Neural progenitor cell (in vitro differentiated cells): ENCODE data around the gene CRTC3. TPM values are rescaled to one million over a fixed set of nuclear protein-coding genes. Genes with fewer than 3 reads are reported as not detected.

Experiments
- DNase-seq: peaks from one replicate; pipeline ENCODE4 v3.0.0-alpha.2; 2016; ENCODE audit warnings: low spot score
- H2AFZ ChIP-seq: fragments of 200-600 bp; sonication (generic); replicated peaks from 2 replicates; pipeline ENCODE4 v1.6.1; 2016; ENCODE audit warnings: antibody characterized with exemption
- H3F3A ChIP-seq: fragments of 200-600 bp; sonication (generic); 2 replicates; pipeline ENCODE4 v1.6.1; 2016; ENCODE audit warnings: antibody characterized with exemption, low read depth
- H3K27ac ChIP-seq: fragments of 200-600 bp; sonication (generic); 2 replicates; pipeline ENCODE4 v1.5.1; 2016; ENCODE audit warnings: mild to moderate bottlenecking
- H3K27me3 ChIP-seq: fragments of 200-600 bp; sonication (generic); 2 replicates; pipeline ENCODE4 v1.6.1; 2016; ENCODE audit warnings: mild to moderate bottlenecking, moderate library complexity
- H3K36me3 ChIP-seq: fragments of 200-600 bp; sonication (generic); 2 replicates; pipeline ENCODE4 v1.5.1; 2016
- H3K4me1 ChIP-seq: fragments of 200-600 bp; sonication (generic); 2 replicates; pipeline ENCODE4 v1.6.1; 2016; ENCODE audit warnings: mixed run types
- H3K4me2 ChIP-seq: fragments of 200-600 bp; sonication (generic); 2 replicates; pipeline ENCODE4 v1.6.1; 2016
- H3K4me3 ChIP-seq: fragments of 200-600 bp; sonication (generic); 2 replicates; pipeline ENCODE4 v1.5.1; 2016
- H3K79me2 ChIP-seq: fragments of 200-600 bp; sonication (generic); 2 replicates; pipeline ENCODE4 v1.6.1; 2016; ENCODE audit warnings: low read depth
- H3K9ac ChIP-seq: fragments of 200-600 bp; sonication (generic); 2 replicates; pipeline ENCODE4 v1.6.1; 2016
- H3K9me3 ChIP-seq: fragments of 200-600 bp; sonication (generic); 2 replicates; pipeline ENCODE4 v1.5.1; 2016; ENCODE audit warnings: low read depth
- H4K20me1 ChIP-seq: fragments of 200-600 bp; sonication (generic); 2 replicates; pipeline ENCODE4 v1.6.1; 2016; ENCODE audit warnings: low read depth
- H3K27ac Mint-ChIP-seq: 3 replicates; pipeline ENCODE4 v1.8.0; 2021; ENCODE audit warnings: mixed read lengths
- H3K27me3 Mint-ChIP-seq: 2 replicates; pipeline ENCODE4 v1.8.0; 2022; ENCODE audit warnings: low read depth, mild to moderate bottlenecking, inconsistent platforms, moderate library complexity, mixed read lengths; ENCODE audit not compliant: insufficient read depth
- H3K36me3 Mint-ChIP-seq: 3 replicates; pipeline ENCODE4 v1.8.0; 2021; ENCODE audit warnings: mixed read lengths
- H3K4me1 Mint-ChIP-seq: 3 replicates; pipeline ENCODE4 v1.8.0; 2021; ENCODE audit warnings: mixed read lengths
- H3K4me3 Mint-ChIP-seq: 3 replicates; pipeline ENCODE4 v1.8.0; 2021; ENCODE audit warnings: mild to moderate bottlenecking, moderate library complexity, mixed read lengths
- H3K9me3 Mint-ChIP-seq: 3 replicates; pipeline ENCODE4 v1.8.0; 2020; ENCODE audit warnings: mixed read lengths
- EZH2 ChIP-seq: fragments of 200-600 bp; sonication (generic); IDR thresholded peaks from 2 replicates; pipeline ENCODE4 v1.6.1; 2017; ENCODE audit warnings: antibody characterized with exemption, mild to moderate bottlenecking, moderate library complexity
- EZH2phosphoT487 ChIP-seq: fragments of 200-600 bp; sonication (generic); IDR thresholded peaks from 2 replicates; pipeline ENCODE4 v1.6.1; 2017; ENCODE audit warnings: antibody characterized with exemption
- total RNA-seq: library from RNA; depleted of rRNA; stranded (reverse); fragments of >200 nt; gene quantifications from 2 replicates; pipeline ENCODE4 v1.2.3, GENCODE V29; 2015; ENCODE audit warnings: low replicate concordance
- TF ChIP-seq, protein P1 (sequence below): fragments of 200-600 bp; sonication (generic); IDR thresholded peaks from 2 replicates; pipeline ENCODE4 v1.5.1; 2017; ENCODE audit warnings: antibody characterized with exemption, mild to moderate bottlenecking

CRTC3 gene
- total RNA-seq, 1 donor from 2014 or later = 4.9 TPM

DNA sequence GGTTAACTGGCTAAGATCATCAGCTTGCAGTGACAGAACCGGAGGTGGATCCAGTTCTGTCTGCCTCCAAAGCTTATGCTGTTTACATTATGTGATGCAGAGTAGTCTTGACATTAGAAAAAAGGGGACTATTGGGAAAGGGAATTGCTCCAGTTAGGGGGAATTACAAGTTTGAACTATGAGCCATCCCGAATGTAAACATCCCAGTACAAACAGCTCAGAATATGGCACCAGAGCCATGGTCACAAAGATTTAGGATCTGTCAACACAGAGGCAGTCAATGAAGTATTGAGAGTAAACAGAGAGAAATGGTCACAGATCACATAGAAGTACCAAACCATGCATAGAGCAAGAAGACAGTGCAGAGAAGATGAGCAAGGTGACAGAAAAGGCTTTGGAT, 39.8 kb upstream of the CRTC3 start:
- Histone ChIP-seq H4K20me1 (no peaks in the 10 kb centered on the region), H3K4me1 (no peaks in the 10 kb centered on the region), H3K9ac (no peak overlapping the region), H3F3A (no peaks in the 10 kb centered on the region), H3K4me3 (no peak overlapping the region), H3K36me3 (no peaks in the 10 kb centered on the region), H3K27ac (no peak overlapping the region), H3K4me2 (no peak overlapping the region), H2AFZ (no peak overlapping the region), H3K79me2 (no peaks in the 10 kb centered on the region), H3K9me3 (no peaks in the 10 kb centered on the region), H3K27me3 (no peaks in the 10 kb centered on the region)
- no peaks in the 10 kb centered on the region for H3K4me1 Mint-ChIP-seq
- H3K27ac Mint-ChIP-seq = no peak overlapping the region
- H3K9me3 Mint-ChIP-seq = no peaks in the 10 kb centered on the region
- no peak overlapping the region for H3K4me3 Mint-ChIP-seq
- DNase-seq = no peak
- TF ChIP-seq, protein P1, sequence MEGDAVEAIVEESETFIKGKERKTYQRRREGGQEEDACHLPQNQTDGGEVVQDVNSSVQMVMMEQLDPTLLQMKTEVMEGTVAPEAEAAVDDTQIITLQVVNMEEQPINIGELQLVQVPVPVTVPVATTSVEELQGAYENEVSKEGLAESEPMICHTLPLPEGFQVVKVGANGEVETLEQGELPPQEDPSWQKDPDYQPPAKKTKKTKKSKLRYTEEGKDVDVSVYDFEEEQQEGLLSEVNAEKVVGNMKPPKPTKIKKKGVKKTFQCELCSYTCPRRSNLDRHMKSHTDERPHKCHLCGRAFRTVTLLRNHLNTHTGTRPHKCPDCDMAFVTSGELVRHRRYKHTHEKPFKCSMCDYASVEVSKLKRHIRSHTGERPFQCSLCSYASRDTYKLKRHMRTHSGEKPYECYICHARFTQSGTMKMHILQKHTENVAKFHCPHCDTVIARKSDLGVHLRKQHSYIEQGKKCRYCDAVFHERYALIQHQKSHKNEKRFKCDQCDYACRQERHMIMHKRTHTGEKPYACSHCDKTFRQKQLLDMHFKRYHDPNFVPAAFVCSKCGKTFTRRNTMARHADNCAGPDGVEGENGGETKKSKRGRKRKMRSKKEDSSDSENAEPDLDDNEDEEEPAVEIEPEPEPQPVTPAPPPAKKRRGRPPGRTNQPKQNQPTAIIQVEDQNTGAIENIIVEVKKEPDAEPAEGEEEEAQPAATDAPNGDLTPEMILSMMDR = no peak
- TF ChIP-seq EZH2 (no peak), EZH2phosphoT487 (no peak)
- H3K27me3 Mint-ChIP-seq = no peaks in the 10 kb centered on the region
- peaks cover 26% of the 10 kb centered on the region for H3K36me3 Mint-ChIP-seq

DNA sequence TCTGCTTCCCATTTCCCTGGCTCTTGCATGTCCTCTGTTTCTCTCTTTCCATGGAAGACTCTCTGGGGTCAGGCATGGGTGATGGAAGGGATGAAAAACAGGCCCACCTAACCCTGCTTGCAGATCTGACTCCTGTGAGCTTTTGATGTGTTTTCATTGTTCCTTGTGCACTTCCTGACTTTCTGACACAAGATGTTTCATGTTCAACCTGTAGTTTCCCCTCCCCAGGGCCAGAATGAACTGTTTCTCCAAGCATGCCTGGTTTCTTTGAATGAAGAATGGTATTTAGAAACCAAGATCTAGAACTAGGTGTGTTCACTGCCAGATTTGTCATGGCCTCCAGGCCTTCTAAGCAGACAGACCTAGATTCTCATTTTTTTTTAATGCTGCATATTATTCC, 36.1 kb upstream of the CRTC3 start:
- no peaks in the 10 kb centered on the region for H3K27me3 ChIP-seq
- H3K79me2 ChIP-seq = no peaks in the 10 kb centered on the region
- H3K27ac ChIP-seq = no peak overlapping the region
- no peaks in the 10 kb centered on the region for H3K4me1 ChIP-seq
- no peak for DNase-seq
- H3K36me3 Mint-ChIP-seq = peaks cover 28% of the 10 kb centered on the region
- H2AFZ ChIP-seq = no peak overlapping the region
- H3F3A ChIP-seq = no peaks in the 10 kb centered on the region
- H3K9ac ChIP-seq = no peak overlapping the region
- no peaks in the 10 kb centered on the region for H3K9me3 Mint-ChIP-seq
- no peaks in the 10 kb centered on the region for H3K4me1 Mint-ChIP-seq
- no peaks in the 10 kb centered on the region for H3K27me3 Mint-ChIP-seq
- H3K36me3 ChIP-seq = no peaks in the 10 kb centered on the region
- H4K20me1 ChIP-seq = no peaks in the 10 kb centered on the region
- no peaks in the 10 kb centered on the region for H3K9me3 ChIP-seq
- TF ChIP-seq EZH2phosphoT487 = no peak
- no peak for TF ChIP-seq EZH2
- TF ChIP-seq, protein P1 = no peak
- H3K4me3 Mint-ChIP-seq = no peak overlapping the region
- no peak overlapping the region for H3K4me2 ChIP-seq
- H3K27ac Mint-ChIP-seq = no peak overlapping the region
- no peak overlapping the region for H3K4me3 ChIP-seq

DNA sequence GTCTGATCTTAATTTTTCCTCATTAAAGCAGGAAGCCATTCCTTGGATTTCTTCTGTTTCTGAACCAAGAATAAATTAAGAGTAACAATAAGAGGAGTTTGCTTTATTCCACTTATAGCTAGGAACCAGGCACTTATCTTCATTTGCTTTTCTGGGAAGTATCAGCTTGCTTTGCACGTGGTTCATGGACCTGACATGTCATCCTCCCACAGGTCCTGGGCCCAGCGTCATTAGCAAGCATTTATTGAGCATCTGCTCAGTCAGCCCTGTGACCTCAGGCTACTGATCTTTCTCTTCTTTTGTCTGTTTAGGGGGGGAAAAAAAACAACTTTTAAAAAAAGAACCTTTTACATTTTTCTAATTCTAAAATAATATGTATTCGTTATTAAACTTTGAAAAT, 34.7 kb upstream of the CRTC3 start:
- no peak overlapping the region for H3K4me3 ChIP-seq
- no peaks in the 10 kb centered on the region for H3F3A ChIP-seq
- no peak overlapping the region for H2AFZ ChIP-seq
- H4K20me1 ChIP-seq = no peaks in the 10 kb centered on the region
- H3K9me3 Mint-ChIP-seq = no peaks in the 10 kb centered on the region
- H3K36me3 Mint-ChIP-seq = peaks cover 32% of the 10 kb centered on the region
- no peak overlapping the region for H3K9ac ChIP-seq
- DNase-seq = no peak
- H3K79me2 ChIP-seq = no peaks in the 10 kb centered on the region
- no peak overlapping the region for H3K27ac Mint-ChIP-seq
- H3K27ac ChIP-seq = no peak overlapping the region
- H3K27me3 ChIP-seq = no peaks in the 10 kb centered on the region
- no peaks in the 10 kb centered on the region for H3K4me1 Mint-ChIP-seq
- H3K4me2 ChIP-seq = no peak overlapping the region
- no peaks in the 10 kb centered on the region for H3K36me3 ChIP-seq
- no peaks in the 10 kb centered on the region for H3K27me3 Mint-ChIP-seq
- no peaks in the 10 kb centered on the region for H3K9me3 ChIP-seq
- H3K4me1 ChIP-seq = no peaks in the 10 kb centered on the region
- H3K4me3 Mint-ChIP-seq = no peak overlapping the region
- TF ChIP-seq, protein P1 = no peak
- no peak for TF ChIP-seq EZH2
- no peak for TF ChIP-seq EZH2phosphoT487

DNA sequence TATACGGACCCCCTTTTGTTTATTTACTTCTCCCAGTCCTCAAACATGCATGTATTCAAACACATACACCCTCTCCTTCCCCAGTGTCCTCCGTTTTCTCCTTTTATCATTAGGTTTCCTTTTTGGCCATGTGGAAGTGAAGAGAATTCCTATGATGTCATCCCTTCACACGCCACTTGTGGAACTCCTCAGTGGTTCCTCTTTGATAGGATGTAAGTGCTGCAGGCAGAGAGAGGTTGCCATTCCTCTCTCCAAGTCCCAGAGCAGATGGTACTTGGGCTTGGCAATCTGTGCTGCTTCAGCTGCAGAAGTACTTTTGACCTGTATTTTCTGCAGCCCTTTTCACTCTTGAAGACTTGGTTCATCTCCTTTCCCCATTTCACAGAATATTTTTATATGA, 32.9 kb upstream of the CRTC3 start:
- Histone ChIP-seq H2AFZ (no peak overlapping the region), H3K9me3 (no peaks in the 10 kb centered on the region), H3K4me3 (no peak overlapping the region), H3K4me1 (no peaks in the 10 kb centered on the region), H3F3A (no peaks in the 10 kb centered on the region), H3K27me3 (no peaks in the 10 kb centered on the region), H3K9ac (no peak overlapping the region), H3K36me3 (no peaks in the 10 kb centered on the region), H4K20me1 (no peaks in the 10 kb centered on the region), H3K79me2 (no peaks in the 10 kb centered on the region), H3K4me2 (no peak overlapping the region), H3K27ac (no peak overlapping the region)
- Mint-ChIP-seq H3K27me3 (no peaks in the 10 kb centered on the region), H3K27ac (no peak overlapping the region), H3K4me1 (no peaks in the 10 kb centered on the region), H3K9me3 (no peaks in the 10 kb centered on the region), H3K36me3 (peaks cover 28% of the 10 kb centered on the region), H3K4me3 (no peak overlapping the region)
- DNase-seq = no peak
- no peak for TF ChIP-seq EZH2
- TF ChIP-seq EZH2phosphoT487 = no peak
- TF ChIP-seq, protein P1 = no peak
